ENCODE data around the gene BHLHE41.

DNA sequence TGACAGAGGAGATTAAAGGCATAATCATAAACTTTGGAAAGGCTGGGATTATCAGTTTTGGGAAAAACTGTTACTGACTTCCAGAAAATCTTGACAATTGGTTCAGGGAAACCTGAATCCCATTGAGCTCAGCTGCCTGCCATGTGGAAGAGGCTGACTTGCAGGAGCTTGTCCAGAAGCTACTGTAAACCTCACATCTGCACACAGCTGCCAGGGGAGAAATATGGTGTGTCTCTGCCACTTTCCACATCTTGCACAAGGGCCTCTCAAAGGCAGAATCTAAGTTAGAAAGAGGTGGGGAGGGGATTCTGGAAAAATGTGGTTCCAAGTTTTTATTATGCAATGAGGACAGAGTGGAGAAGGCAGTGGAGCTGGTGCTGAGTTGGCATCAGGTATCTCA is 8.7 kb upstream of the BHLHE41 start:
- TF ChIP-seq TAF1 (IDR thresholded peaks at IDR 0.05; ENCODE audit: control insufficient read depth, extremely low read depth, insufficient read depth, low read length, severe bottlenecking) (no peak), ZFP1 (CRISPR knock-in tag; IDR thresholded peaks at IDR 0.05) (no peak), HDAC2 (IDR thresholded peaks at IDR 0.05) (no peak), SMC3 (conservative IDR thresholded peaks at IDR 0.05; ENCODE audit: insufficient read depth, low read depth, low read length) (no peak), HNRNPLL (IDR thresholded peaks at IDR 0.05; ENCODE audit: low read depth, low read length, poor library complexity, severe bottlenecking) (no peak), E2F6 (IDR thresholded peaks at IDR 0.05; ENCODE audit: borderline replicate concordance in 1 of 2, extremely low read depth in 1 of 2, insufficient read depth in 1 of 2, insufficient read length in 1 of 2, low read depth in 1 of 2, low read length in 1 of 2, poor library complexity in 1 of 2, severe bottlenecking in 1 of 2) (no peak)
- TF ChIP-seq, protein P1, sequence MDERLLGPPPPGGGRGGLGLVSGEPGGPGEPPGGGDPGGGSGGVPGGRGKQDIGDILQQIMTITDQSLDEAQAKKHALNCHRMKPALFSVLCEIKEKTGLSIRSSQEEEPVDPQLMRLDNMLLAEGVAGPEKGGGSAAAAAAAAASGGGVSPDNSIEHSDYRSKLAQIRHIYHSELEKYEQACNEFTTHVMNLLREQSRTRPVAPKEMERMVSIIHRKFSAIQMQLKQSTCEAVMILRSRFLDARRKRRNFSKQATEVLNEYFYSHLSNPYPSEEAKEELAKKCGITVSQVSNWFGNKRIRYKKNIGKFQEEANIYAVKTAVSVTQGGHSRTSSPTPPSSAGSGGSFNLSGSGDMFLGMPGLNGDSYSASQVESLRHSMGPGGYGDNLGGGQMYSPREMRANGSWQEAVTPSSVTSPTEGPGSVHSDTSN (CRISPR knock-in tag; IDR thresholded peaks at IDR 0.05; ENCODE audit: low read depth), result no peak
- TF ChIP-seq, protein P1 (tag; conservative IDR thresholded peaks at IDR 0.05; ENCODE audit: low read depth), result no peak

Measured in K562 (cell line).